ENCODE measurements around the gene FERMT3.

DNA sequence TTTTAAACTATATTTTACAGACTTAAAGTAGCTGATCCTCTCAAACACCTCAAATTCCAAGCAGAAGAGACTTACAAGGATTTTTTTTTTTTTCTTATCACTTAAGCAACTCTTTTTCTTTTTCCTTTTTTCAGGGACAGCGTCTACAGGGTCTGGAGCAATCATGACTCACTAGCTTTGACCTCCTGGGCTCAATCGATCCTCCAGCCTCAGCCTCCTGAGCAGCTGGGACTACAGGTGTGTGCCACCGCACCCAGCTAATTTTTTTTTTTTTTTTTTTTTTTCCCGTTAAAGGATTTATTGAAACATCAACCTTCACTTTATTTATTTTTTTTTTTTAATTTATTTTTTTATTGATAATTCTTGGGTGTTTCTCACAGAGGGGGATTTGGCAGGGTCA is 36.1 kb upstream of the FERMT3 start:
- TF ChIP-seq EZH2 (IDR thresholded peaks at IDR 0.05; ENCODE audit: low read length, missing control alignments): no peak
- TF ChIP-seq, protein P1, sequence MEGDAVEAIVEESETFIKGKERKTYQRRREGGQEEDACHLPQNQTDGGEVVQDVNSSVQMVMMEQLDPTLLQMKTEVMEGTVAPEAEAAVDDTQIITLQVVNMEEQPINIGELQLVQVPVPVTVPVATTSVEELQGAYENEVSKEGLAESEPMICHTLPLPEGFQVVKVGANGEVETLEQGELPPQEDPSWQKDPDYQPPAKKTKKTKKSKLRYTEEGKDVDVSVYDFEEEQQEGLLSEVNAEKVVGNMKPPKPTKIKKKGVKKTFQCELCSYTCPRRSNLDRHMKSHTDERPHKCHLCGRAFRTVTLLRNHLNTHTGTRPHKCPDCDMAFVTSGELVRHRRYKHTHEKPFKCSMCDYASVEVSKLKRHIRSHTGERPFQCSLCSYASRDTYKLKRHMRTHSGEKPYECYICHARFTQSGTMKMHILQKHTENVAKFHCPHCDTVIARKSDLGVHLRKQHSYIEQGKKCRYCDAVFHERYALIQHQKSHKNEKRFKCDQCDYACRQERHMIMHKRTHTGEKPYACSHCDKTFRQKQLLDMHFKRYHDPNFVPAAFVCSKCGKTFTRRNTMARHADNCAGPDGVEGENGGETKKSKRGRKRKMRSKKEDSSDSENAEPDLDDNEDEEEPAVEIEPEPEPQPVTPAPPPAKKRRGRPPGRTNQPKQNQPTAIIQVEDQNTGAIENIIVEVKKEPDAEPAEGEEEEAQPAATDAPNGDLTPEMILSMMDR (conservative IDR thresholded peaks at IDR 0.05 in 1 of 2, IDR thresholded peaks at IDR 0.05 in 1 of 2; ENCODE audit: low read depth in 1 of 2, low read length in 2 of 2): no peak

All from fibroblast of lung (primary cell).